Kidney (tissue), 14 donors: ENCODE measurements around the gene LMO1. TPM values are rescaled to one million over a fixed set of nuclear protein-coding genes. Genes with fewer than 3 reads are reported as not detected.

Experiments used
- DNase-seq, 5 donors: peaks; one replicate each; pipeline ENCODE4 v3.0.0-alpha.2; 2013 to 2020
- FAIRE-seq: peaks from 2 replicates; lab custom pipeline; 2012; peaks lifted over from hg19 to GRCh38; lab: Jason Lieb, UNC
- H3K27ac ChIP-seq, 2 donors: one replicate each; pipeline ENCODE4 v1.7.0; 2013; ENCODE audit warnings: low read depth in 2 of 2, low read length in 2 of 2, inconsistent platforms in 1 of 2
- H3K27me3 ChIP-seq: one replicate; pipeline ENCODE4 v1.7.1; 2013; ENCODE audit warnings: low read length, inconsistent platforms; ENCODE audit not compliant: control insufficient read depth, insufficient read depth
- H3K36me3 ChIP-seq, 3 donors: one replicate each; pipeline versions ENCODE4 v1.7.0 to v1.7.1; 2013; ENCODE audit warnings: low read length in 3 of 3, control low read depth in 1 of 3, inconsistent platforms in 1 of 3; ENCODE audit not compliant: insufficient read depth in 3 of 3, control insufficient read depth in 2 of 3
- H3K4me1 ChIP-seq, 3 donors: one replicate each; pipeline versions ENCODE4 v1.7.0 to v1.7.1; 2013; ENCODE audit warnings: low read length in 3 of 3, inconsistent platforms in 1 of 3, low read depth in 1 of 3; ENCODE audit not compliant: control insufficient read depth in 2 of 3, insufficient read depth in 2 of 3
- H3K4me3 ChIP-seq, 3 donors: one replicate each; pipeline versions ENCODE4 v1.7.0 to v1.8.1; 2013; ENCODE audit warnings: low read length in 3 of 3, control low read depth in 1 of 3, inconsistent platforms in 1 of 3
- H3K9ac ChIP-seq, 3 donors: one replicate each; pipeline versions ENCODE4 v1.7.0 to v1.7.1; 2013; ENCODE audit warnings: low read length in 3 of 3, control low read depth in 1 of 3, inconsistent platforms in 1 of 3
- H3K9me3 ChIP-seq, 3 donors: one replicate each; pipeline versions ENCODE4 v1.7.0 to v1.7.1; 2013; ENCODE audit warnings: low read length in 3 of 3, control low read depth in 1 of 3, inconsistent platforms in 1 of 3; ENCODE audit not compliant: control insufficient read depth in 2 of 3, insufficient read depth in 1 of 3
- CTCF ChIP-seq: IDR thresholded peaks from 3 replicates; pipeline ENCODE4 v1.5.1; 2012; ENCODE audit warnings: mild to moderate bottlenecking, moderate library complexity, borderline replicate concordance; ENCODE audit not compliant: insufficient read depth; ENCODE audit errors: extremely low read depth
- intact Hi-C: fragments of 100-400 bp; cut with DNase I; formaldehyde crosslinking; loops from one replicate; pipeline ENCODE4 v1.11.1; 2022
- polyA plus RNA-seq: library from polyadenylated mRNA; stranded (reverse); fragments of 350-450 nt; fragmentation: Illumina TruSeq; extraction: RNeasy Lipid Tissue Mini Kit (QIAGEN cat#74804); gene quantifications from one replicate; pipeline ENCODE4 v1.2.3, GENCODE V29; 2014; ENCODE audit warnings: low read depth, low replicate concordance; ENCODE audit not compliant: insufficient read depth
- total RNA-seq: library from RNA; stranded (reverse); fragmentation: NEBNext Ultra II Directional; extraction: Animal tissue kit (Norgen Biotek cat#: 25700); gene quantifications from one replicate; pipeline ENCODE4 v1.2.1, GENCODE V29; 2021
- donor health status: control.
- donor health status: control.
- donor health status: control.
- donor health status: control.
- donor health status: control.
- donor health status: DM: yes; HTN: yes; CAD: no.
- donor health status: Normal renal cell carcinoma (clear cell type).

The LMO1 gene
- total and polyA plus RNA-seq, 2 donors from 2014 or later = 0.95 TPM; not detected in 1

DNA sequence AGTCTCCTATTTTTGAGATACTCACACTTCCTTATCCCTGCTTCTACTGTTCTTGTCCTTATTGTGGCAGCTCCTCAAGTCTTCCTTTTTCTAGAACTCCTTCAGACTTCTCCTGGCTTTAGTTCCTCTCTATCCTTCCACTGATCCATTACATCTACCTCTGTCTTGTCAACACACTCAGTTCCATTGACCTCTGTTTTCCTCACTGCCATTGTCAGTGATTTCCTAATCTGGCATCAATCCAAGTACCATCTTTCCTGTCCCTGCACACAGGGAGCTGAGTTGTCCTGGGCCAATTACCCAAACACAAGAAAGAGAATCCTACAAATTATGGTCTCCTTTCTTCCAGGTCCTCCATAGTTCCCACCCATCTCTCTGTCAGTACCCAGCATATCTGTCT is 66.9 kb downstream of the LMO1 start:
- intact Hi-C loops = no loop called here
- no peak overlapping the region for H3K4me3 ChIP-seq
- no peak overlapping the region for H3K27ac ChIP-seq
- no peak for TF ChIP-seq CTCF
- H3K9me3 ChIP-seq = no peaks in the 10 kb centered on the region
- H3K36me3 ChIP-seq = no peaks in the 10 kb centered on the region
- H3K27me3 ChIP-seq = no peaks in the 10 kb centered on the region
- no peak overlapping the region for H3K9ac ChIP-seq
- peaks cover 0 to 4% (median 0%) of the 10 kb centered on the region in 3 donors for H3K4me1 ChIP-seq
- no peak for FAIRE-seq
- DNase-seq = no peak

- Histone ChIP-seq H3K9ac (no peak overlapping the region), H3K27ac (no peak overlapping the region), H3K4me3 (no peak overlapping the region), H3K9me3 (no peaks in the 10 kb centered on the region), H3K36me3 (no peaks in the 10 kb centered on the region), H3K4me1 (peaks cover 0 to 4% (median 0%) of the 10 kb centered on the region in 3 donors), H3K27me3 (no peaks in the 10 kb centered on the region)
- FAIRE-seq (no peak), DNase-seq (no peak)
- no peak for TF ChIP-seq CTCF
- intact Hi-C loops = no loop called here
Measured at GRCh38 chr11:8194956-8195355, 68.7 kb downstream of the LMO1 start.

DNA sequence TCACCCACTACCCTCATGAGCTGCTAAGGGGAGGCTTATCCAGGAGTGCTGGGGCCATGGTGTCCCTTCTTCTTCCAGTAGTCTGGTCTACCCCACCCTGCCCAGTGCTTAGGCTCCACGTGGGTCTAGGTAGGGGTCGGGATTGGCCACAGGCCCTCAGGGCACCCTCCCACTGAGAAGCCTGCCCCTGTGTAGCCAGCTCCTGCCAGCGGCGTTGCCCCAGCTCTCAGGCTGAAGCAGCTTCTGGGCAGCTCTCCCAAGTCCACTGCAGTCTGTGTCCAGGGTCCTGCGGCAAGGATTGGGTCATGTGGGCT is 70.8 kb downstream of the LMO1 start:
- no peaks in the 10 kb centered on the region for H3K9me3 ChIP-seq
- intact Hi-C loops = no loop called here
- DNase-seq (no peak), FAIRE-seq (no peak)
- no peak overlapping the region for H3K4me3 ChIP-seq
- no peaks in the 10 kb centered on the region for H3K27me3 ChIP-seq
- TF ChIP-seq CTCF = no peak
- peaks cover 0 to 4% (median 0%) of the 10 kb centered on the region in 3 donors for H3K4me1 ChIP-seq
- no peaks in the 10 kb centered on the region for H3K36me3 ChIP-seq
- no peak overlapping the region for H3K9ac ChIP-seq
- no peak overlapping the region for H3K27ac ChIP-seq

DNA sequence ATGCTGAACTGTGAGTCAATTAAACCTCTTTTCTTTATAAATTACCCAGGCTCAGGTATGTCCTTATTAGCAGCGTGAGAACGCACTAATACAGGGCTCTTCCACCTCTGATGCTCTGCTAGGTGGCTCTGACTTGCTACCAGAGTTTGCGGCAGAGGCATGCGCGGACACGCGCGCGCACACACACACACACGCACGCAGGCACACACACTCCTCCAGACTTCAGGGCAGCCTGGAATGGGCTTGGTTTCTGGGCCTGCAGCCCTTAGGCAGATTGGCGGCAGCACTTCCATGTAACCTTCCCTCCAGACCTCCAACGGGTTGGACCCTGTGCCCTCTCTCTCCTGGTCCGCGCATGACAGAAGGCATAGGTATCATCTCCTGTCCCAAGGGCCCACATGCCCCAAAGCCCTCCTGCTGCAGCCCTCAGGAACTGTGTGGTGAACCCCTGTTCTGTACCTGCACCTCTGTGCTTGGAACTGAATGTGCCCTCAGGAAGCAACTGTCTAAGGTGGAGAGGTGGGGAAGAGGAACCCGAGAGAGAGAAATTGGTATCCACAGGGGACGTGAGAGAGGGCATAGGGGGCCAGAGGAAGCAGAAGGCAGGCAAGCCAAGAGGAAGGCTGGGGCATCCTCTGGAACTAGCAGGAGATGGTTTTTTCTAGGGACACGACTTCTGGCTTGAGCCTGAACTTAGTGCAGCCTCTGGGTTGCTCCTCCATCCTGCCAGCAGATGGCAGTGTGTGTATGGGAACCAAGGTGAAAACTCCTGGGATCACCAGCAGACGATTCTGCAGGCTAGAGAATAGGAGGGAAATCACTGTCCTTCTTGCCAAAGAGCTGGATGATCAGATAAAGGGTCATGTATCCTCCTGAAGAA is 71.4 kb downstream of the LMO1 start:
- Histone ChIP-seq H3K27me3 (no peaks in the 10 kb centered on the region), H3K9ac (no peak overlapping the region), H3K27ac (no peak overlapping the region), H3K4me1 (peaks cover 0 to 4% (median 0%) of the 10 kb centered on the region in 3 donors), H3K36me3 (no peaks in the 10 kb centered on the region), H3K9me3 (no peaks in the 10 kb centered on the region), H3K4me3 (no peak overlapping the region)
- TF ChIP-seq CTCF = peak; percentile 72
- no peak for FAIRE-seq
- DNase-seq = peak in 4 of 5 donors; percentile 68 to 85 (median 74)
- intact Hi-C loops = no loop called here
